Measurements from ENCODE around the gene ROBO1.

Gene ROBO1

GRCh38 chr3:79297245-79297960 lies 470.4 kb downstream of the ROBO1 start:
- no peak for DNase-seq

GRCh38 chr3:79286882-79287281 lies 480.9 kb downstream of the ROBO1 start:
- DNase-seq: no peak

- DNase-seq: no peak
Observed at GRCh38 chr3:79285871-79286270, 481.9 kb downstream of the ROBO1 start.

- no peak for DNase-seq
Observed at GRCh38 chr3:79285380-79285779, 482.4 kb downstream of the ROBO1 start.

- no peak for DNase-seq
Observed at GRCh38 chr3:79284781-79285180, 483.0 kb downstream of the ROBO1 start.

GRCh38 chr3:79278681-79279080 lies 489.1 kb downstream of the ROBO1 start:
- DNase-seq: no peak

- no peak for DNase-seq
Observed at GRCh38 chr3:79268422-79268821, 499.4 kb downstream of the ROBO1 start.

- DNase-seq: no peak
Observed at GRCh38 chr3:79264892-79265291, 502.9 kb downstream of the ROBO1 start.

GRCh38 chr3:79263423-79263822 lies 504.4 kb downstream of the ROBO1 start:
- no peak for DNase-seq

GRCh38 chr3:79258479-79258878 lies 509.3 kb downstream of the ROBO1 start:
- DNase-seq: no peak

- no peak for DNase-seq
Observed at GRCh38 chr3:79257791-79258190, 510.0 kb downstream of the ROBO1 start.

GRCh38 chr3:79255702-79256101 lies 512.1 kb downstream of the ROBO1 start:
- DNase-seq: no peak

- no peak for DNase-seq
Observed at GRCh38 chr3:79255292-79255691, 512.5 kb downstream of the ROBO1 start.

- no peak for DNase-seq
Observed at GRCh38 chr3:79253704-79254103, 514.1 kb downstream of the ROBO1 start.

- no peak for DNase-seq
Observed at GRCh38 chr3:79253271-79253670, 514.5 kb downstream of the ROBO1 start.

- no peak for DNase-seq
Observed at GRCh38 chr3:79250746-79251145, 517.1 kb downstream of the ROBO1 start.

- no peak for DNase-seq
Observed at GRCh38 chr3:79249701-79250100, 518.1 kb downstream of the ROBO1 start.

GRCh38 chr3:79247725-79248043 lies 520.1 kb downstream of the ROBO1 start:
- DNase-seq: no peak

- DNase-seq: no peak
Observed at GRCh38 chr3:79246875-79247724, 520.7 kb downstream of the ROBO1 start.

GRCh38 chr3:79245284-79246138 lies 522.3 kb downstream of the ROBO1 start:
- no peak for DNase-seq

- no peak for DNase-seq
Observed at GRCh38 chr3:79236496-79236895, 531.3 kb downstream of the ROBO1 start.

GRCh38 chr3:79233431-79234060 lies 534.3 kb downstream of the ROBO1 start:
- no peak for DNase-seq

- no peak for DNase-seq
Observed at GRCh38 chr3:79230266-79230665, 537.5 kb downstream of the ROBO1 start.
